HG03039 (cell line): ENCODE results near the gene PDZD4.

Experiments
- ATAC-seq: cut with Tn5 transposase; IDR thresholded peaks from one replicate; pipeline ENCODE4 v1.9.1; 2021; ENCODE audit warnings: mild to moderate bottlenecking, moderate library complexity; ENCODE audit not compliant: unreplicated experiment

The PDZD4 gene

GRCh38 chrX:153829799-153830639 lies at the start of gene PDZD4:
Gene PDZD4 (minus strand): TSS chrX:153830544. CDS start chrX:153830298, 246 bp downstream.
- no peak for ATAC-seq

- no peak for ATAC-seq
Observed at GRCh38 chrX:153879741-153880439, 49.5 kb upstream of the PDZD4 start.

GRCh38 chrX:153878969-153879653 lies 48.8 kb upstream of the PDZD4 start:
- ATAC-seq: no peak

GRCh38 chrX:153878345-153878744 lies 48.0 kb upstream of the PDZD4 start:
- ATAC-seq: no peak

GRCh38 chrX:153877571-153878261 lies 47.4 kb upstream of the PDZD4 start:
- ATAC-seq: no peak

- ATAC-seq: no peak
Observed at GRCh38 chrX:153876112-153876491, 45.8 kb upstream of the PDZD4 start.

GRCh38 chrX:153875391-153876111 lies 45.2 kb upstream of the PDZD4 start:
- no peak for ATAC-seq

- ATAC-seq: no peak
Observed at GRCh38 chrX:153874366-153875125, 44.2 kb upstream of the PDZD4 start.

- ATAC-seq: no peak
Observed at GRCh38 chrX:153874085-153874365, 43.7 kb upstream of the PDZD4 start.

GRCh38 chrX:153873282-153874084 lies 43.1 kb upstream of the PDZD4 start:
- no peak for ATAC-seq

GRCh38 chrX:153871946-153872878 lies 41.9 kb upstream of the PDZD4 start:
- ATAC-seq: no peak

GRCh38 chrX:153871451-153871850 lies 41.1 kb upstream of the PDZD4 start:
- no peak for ATAC-seq

- ATAC-seq: no peak
Observed at GRCh38 chrX:153870791-153871360, 40.5 kb upstream of the PDZD4 start.

- ATAC-seq: no peak
Observed at GRCh38 chrX:153870288-153870690, 39.9 kb upstream of the PDZD4 start.

GRCh38 chrX:153869473-153870287 lies 39.3 kb upstream of the PDZD4 start:
- no peak for ATAC-seq

- ATAC-seq: no peak
Observed at GRCh38 chrX:153868576-153869472, 38.5 kb upstream of the PDZD4 start.
